ENCODE measurements around the gene STAT1.

DNA sequence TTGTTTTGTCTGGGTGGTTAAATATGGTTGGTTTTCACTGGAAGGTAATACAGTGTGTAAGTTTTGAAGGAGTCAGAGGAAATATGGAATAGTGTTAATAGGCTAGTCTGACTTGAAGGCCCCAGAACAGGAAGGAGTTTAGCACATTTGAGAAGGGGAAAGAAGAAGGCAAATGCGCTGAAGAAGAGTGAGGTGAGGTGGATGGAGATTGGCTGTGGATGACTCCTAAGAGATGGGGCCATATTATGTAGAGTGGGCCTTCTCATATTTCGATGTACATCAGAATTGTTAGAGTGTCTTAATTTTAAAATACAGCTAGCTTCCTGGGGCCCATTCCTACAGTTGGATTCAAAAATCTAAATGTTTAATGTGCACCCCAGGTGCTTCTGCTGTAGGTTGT, 72.4 kb downstream of the STAT1 start:
- TF ChIP-seq REST (IDR thresholded peaks at IDR 0.05; ENCODE audit: borderline replicate concordance) = no peak
- no peak for TF ChIP-seq CTCF (IDR thresholded peaks at IDR 0.05; ENCODE audit: poor library complexity, severe bottlenecking)
- no peak for TF ChIP-seq TAF1 (IDR thresholded peaks at IDR 0.05; ENCODE audit: low read depth)
- no peak for TF ChIP-seq SMC3 (conservative IDR thresholded peaks at IDR 0.05; ENCODE audit: poor library complexity)
- TF ChIP-seq EP300 (conservative IDR thresholded peaks at IDR 0.05; ENCODE audit: poor library complexity, severe bottlenecking) = no peak

Data from neural cell (in vitro differentiated cells).